Frontal cortex (tissue), 4 donors: ENCODE results near the gene IFNG. TPM values are rescaled to one million over a fixed set of nuclear protein-coding genes. Genes with fewer than 3 reads are reported as not detected.

Source experiments
- DNase-seq, 2 donors: peaks; one replicate each; pipeline ENCODE4 v3.0.0; 2012; ENCODE audit warnings: low spot score in 2 of 2
- FAIRE-seq: peaks from 2 replicates; lab custom pipeline; 2012; peaks lifted over from hg19 to GRCh38; lab: Jason Lieb, UNC
- total RNA-seq: library from RNA; depleted of rRNA; stranded (reverse); fragments of >200 nt; gene quantifications from one replicate; pipeline ENCODE4 v1.2.3, GENCODE V29; 2014
- donor health status: control.
- donor health status: control.
- donor health status: control.

IFNG gene
- total RNA-seq, 1 donor from 2014 or later, result not detected

- DNase-seq (no peak), FAIRE-seq (no peak)
Measured at GRCh38 chr12:68119724-68120211, 39.8 kb downstream of the IFNG start.

- DNase-seq (no peak), FAIRE-seq (no peak)
Measured at GRCh38 chr12:68119250-68119649, 40.3 kb downstream of the IFNG start.

- no peak for FAIRE-seq
- DNase-seq, result no peak
Measured at GRCh38 chr12:68118096-68118755, 41.3 kb downstream of the IFNG start.

- FAIRE-seq (no peak), DNase-seq (no peak)
Measured at GRCh38 chr12:68117661-68118060, 41.9 kb downstream of the IFNG start.

GRCh38 chr12:68115281-68115680, 44.3 kb downstream of the IFNG start:
- no peak for FAIRE-seq
- DNase-seq, result no peak

DNA sequence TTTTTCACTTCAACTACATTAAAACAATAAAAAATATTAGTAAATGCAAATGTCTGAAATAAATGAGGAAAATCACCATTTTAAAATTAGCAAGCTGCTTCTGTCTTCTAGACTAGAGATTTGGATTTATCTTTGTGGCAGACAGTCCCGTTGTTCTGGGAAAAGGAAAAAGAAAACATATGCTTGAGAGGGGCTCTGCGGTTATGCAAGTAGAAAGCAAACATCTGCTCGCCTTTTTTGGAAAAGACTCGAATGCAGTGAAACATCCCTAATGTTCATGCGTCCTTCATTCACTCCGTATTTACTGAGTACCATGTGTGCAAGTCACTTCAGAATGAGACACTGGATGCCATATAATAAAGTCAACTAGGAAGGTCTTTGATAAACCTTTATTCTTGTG, 44.9 kb downstream of the IFNG start:
- FAIRE-seq, result no peak
- DNase-seq, result no peak

- DNase-seq (no peak), FAIRE-seq (no peak)
Measured at GRCh38 chr12:68113644-68114043, 45.9 kb downstream of the IFNG start.

DNA sequence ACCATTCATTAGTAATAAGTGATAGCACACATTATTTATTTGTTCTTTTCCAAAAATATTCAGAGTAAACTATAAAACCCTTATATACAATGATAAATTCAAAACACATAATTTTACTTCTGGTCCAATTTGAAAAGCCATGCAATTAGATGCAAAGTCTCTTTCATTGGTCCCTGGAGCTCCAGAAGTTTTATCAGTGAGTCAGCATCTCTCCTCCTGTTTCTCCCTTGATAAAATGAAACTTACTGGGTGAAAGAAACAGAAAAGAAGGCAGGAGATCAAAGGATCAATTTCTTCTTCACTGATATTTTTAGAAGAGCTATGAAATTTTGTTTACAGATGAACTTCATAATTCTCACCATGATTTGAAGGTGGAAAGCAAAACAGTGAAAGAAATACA, 47.5 kb downstream of the IFNG start:
- no peak for FAIRE-seq
- DNase-seq, result no peak

DNA sequence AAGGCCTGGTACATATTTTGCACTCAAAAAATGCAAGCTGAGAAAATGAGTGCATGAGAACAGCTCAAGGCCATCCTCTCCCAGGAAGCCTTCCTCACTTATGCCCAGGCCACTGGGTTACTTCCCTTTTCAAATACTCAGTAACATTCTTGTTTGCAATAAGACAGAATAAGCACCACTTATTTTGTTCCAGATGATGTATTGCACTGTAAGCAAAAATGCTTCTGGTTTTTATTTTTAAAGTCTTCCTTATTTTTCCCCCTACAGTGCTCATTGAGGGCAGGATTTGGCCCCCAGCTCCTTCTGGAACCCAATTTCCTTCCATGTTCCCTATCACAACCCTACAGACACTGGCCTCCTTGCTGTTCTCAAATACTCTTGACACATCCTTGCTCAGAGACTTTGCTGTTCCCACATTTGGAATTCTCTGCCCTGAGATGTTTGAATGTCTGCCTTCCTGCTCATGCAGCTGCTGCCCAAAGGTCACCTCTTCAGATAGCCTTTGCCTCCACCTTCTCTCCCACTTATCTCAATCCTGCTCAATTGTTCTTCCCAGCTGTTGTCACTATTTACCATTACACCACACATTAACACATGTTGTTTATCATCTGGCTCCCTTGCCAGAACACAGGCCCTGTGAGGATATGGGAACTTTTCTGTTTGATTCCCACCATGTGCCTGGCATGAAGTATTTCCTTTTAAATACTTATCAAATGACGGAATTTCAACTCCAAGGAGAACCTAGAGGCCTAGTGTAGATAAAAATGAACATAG, 49.9 kb downstream of the IFNG start:
- DNase-seq (no peak), FAIRE-seq (no peak)

DNA sequence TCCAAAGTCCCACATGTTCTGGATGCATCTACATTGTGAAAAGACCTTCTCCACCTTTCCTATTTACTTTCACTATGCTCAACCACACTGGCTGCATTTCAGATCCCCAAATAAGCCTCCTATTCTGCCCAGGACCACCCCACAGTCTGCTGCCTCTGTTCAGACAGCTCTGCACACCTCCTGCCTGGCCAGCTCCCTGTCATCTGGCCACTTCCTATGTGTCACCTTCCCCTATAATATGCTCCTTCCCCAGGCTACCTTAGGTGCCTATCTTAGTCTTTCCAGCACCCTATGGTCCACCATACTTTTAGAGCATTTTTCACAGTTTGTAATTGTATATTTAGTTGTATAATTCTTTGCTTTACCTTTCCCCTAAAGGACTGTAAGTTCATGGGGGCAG, 50.5 kb downstream of the IFNG start:
- no peak for DNase-seq
- FAIRE-seq, result no peak

DNA sequence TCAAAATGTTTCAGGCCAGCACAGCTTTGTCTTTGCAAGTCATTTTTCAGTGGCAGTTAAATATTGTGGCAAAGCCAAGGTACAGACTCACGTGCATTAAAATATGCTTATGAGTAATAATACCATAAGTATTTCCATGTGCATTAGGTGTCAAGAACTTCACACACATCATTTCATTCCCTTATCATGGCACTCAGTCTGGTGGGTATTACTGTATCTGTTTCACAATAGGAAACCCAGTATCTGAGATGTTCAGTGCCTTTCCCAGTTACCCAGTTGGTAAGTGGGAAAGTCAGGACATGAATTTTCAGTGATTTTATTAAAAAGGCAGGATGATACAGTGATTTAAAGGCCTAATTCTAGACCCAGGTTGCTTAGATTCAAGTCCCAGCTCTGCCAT, 52.9 kb downstream of the IFNG start:
- FAIRE-seq, result no peak
- no peak for DNase-seq

DNA sequence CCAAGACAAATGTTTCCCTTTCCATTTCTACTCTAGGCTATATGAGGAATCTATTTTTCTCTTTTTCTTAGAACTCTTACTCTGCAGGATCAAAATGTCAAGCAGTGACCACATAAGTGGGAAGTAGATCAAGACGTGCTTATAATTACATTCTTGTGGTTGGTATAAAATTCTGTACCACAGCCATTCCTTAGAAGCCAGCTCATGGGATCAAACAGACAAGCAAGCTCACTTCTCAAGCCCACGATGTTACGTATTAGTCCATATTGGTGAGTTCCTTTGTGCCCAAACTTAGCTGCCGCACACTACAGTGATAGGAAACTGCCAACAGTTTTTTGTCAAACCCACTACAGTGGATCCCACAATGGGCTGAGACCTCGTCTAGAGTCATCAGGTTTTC, 53.4 kb downstream of the IFNG start:
- FAIRE-seq, result no peak
- DNase-seq, result no peak

Other genes starting within 250 kb of the IFNG start
- gene IFNG-AS1, start 170.3 kb downstream of the IFNG start, total RNA-seq, result not detected
- gene IL26, start 66.1 kb upstream of the IFNG start, total RNA-seq, result not detected
- not detected for gene IL22, start 93.9 kb upstream of the IFNG start, total RNA-seq
- 16.7 TPM for gene MDM1, start 172.6 kb upstream of the IFNG start, total RNA-seq